ENCODE data around the gene FBXL14.

The FBXL14 gene

DNA sequence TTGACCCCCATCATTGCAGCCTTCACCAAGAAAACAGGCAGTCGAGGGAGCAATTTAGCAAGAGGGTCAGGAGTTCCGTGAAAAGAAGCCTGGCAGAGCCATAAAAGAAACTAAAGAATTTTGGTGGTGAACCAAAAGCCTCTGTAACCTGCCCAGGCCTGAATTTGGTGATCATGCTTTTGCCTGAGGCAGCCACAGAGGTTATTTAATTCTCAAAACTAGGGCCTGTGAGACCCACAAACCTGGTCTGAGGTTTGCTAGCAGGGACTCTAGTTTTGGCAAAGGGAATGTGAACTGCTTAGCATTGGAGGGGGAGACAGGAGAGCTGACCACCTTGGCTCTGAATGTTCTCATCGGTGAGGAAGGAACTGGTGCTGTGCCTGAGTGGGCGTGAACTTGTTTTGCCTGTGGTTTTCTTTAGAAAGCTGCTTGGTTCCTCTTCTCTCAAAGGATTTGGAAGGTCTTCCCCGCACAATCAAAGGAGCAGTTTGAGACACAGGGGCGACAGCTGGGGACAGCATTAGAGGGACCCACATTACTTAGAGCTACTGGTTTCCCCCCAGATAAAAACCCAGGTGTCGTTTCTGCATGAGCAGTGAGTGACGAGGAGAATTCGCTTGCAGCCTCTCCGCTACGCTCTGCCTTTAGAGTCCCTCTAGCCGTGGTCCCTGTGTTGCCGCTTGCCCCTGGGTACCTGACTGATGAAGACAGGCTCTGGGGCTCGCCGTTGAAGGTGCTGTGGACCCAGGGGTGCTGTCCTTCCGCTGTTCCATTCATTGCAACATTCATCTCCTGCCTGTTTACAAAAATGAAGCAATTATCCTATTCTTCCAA is 22.1 kb upstream of the FBXL14 start:
- TF ChIP-seq REST (IDR thresholded peaks at IDR 0.05; ENCODE audit: low read depth) (no peak), TEAD4 (IDR thresholded peaks at IDR 0.05) (no peak), YY1 (IDR thresholded peaks at IDR 0.05; ENCODE audit: low read depth) (no peak), RAD21 (IDR thresholded peaks at IDR 0.05; ENCODE audit: low read depth) (no peak), FOXM1 (IDR thresholded peaks at IDR 0.05; ENCODE audit: borderline replicate concordance, low read depth) (no peak)

- TF ChIP-seq REST (IDR thresholded peaks at IDR 0.05; ENCODE audit: low read depth), result no peak
- TF ChIP-seq TEAD4 (IDR thresholded peaks at IDR 0.05), result no peak
- no peak for TF ChIP-seq YY1 (IDR thresholded peaks at IDR 0.05; ENCODE audit: low read depth)
- no peak for TF ChIP-seq RAD21 (IDR thresholded peaks at IDR 0.05; ENCODE audit: low read depth)
- TF ChIP-seq CEBPB (IDR thresholded peaks at IDR 0.05), result no peak
- TF ChIP-seq, protein P1, sequence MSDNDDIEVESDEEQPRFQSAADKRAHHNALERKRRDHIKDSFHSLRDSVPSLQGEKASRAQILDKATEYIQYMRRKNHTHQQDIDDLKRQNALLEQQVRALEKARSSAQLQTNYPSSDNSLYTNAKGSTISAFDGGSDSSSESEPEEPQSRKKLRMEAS (IDR thresholded peaks at IDR 0.05), result no peak
- TF ChIP-seq EP300 (IDR thresholded peaks at IDR 0.05; ENCODE audit: borderline replicate concordance), result no peak
- TF ChIP-seq, protein P2, sequence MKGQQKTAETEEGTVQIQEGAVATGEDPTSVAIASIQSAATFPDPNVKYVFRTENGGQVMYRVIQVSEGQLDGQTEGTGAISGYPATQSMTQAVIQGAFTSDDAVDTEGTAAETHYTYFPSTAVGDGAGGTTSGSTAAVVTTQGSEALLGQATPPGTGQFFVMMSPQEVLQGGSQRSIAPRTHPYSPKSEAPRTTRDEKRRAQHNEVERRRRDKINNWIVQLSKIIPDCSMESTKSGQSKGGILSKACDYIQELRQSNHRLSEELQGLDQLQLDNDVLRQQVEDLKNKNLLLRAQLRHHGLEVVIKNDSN (IDR thresholded peaks at IDR 0.05), result no peak
- TF ChIP-seq CREB1 (IDR thresholded peaks at IDR 0.05; ENCODE audit: low read depth), result no peak
- TF ChIP-seq FOXM1 (IDR thresholded peaks at IDR 0.05; ENCODE audit: borderline replicate concordance, low read depth), result no peak
- TF ChIP-seq ZBTB7A (IDR thresholded peaks at IDR 0.05; ENCODE audit: low read depth), result no peak
Measured at GRCh38 chr12:1614360-1614759, 20.0 kb upstream of the FBXL14 start.

DNA sequence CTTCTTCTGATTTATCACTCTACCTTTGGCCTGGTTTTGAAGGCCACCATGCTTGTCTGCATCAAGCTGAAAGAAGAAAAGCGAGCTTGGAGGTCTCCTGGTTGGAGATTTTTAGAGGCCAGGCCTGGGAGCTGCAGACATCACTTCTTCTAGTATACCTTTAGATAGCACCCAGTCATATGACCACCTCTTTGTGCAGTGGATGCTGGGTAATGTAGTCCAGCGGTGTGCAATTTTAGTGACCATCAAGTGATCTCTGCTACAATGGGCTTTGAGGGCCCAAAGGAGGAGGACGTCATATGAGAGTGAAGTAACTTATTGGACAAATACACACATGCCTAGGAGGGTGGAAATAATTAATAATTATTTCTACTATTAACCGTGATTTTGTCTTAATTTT is 19.5 kb upstream of the FBXL14 start:
- TF ChIP-seq, protein P2 (IDR thresholded peaks at IDR 0.05), result peak; percentile 96
- 0 out of 2 replicates have a peak, but pooled peaks have one; percentile 26 for TF ChIP-seq YY1 (IDR thresholded peaks at IDR 0.05; ENCODE audit: low read depth)
- TF ChIP-seq, protein P1 (IDR thresholded peaks at IDR 0.05), result no peak

DNA sequence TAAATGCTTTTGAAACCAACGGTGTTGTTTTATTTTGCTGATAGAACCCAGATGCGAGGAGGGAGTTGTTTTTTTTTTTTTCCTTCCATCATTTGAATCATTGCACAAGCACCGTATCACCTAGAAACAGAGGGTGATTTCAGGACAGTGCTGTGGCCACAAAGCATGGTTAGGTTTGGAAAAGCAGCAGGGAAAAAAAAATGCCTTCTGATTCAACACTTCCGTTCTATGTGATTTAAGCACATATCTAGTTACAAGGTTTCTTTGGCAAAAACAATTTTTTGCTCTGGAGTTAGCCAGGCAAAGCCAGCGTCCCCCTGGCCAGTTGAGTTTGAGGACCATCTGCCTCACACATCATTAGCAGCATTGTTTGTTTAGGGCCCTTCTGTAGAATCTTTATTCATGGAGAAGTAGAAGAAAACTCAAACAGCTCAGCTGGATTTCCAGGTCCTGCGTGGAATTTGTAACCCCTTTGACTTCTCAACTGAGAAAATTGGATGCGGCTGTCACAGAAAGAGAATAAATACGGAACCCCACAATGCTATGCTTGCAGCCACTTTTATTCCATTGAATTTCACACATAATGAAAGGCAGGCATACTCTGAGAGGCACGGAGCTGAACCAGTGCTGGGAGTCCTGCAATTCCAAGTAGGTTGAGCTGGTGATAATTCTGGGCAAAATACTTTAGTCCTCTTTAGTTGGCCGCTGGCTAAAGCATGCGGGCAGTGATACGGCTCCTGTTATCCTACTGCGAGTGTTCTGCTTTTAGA is 17.6 kb upstream of the FBXL14 start:
- TF ChIP-seq, protein P2 (IDR thresholded peaks at IDR 0.05), result no peak
- no peak for TF ChIP-seq CEBPB (IDR thresholded peaks at IDR 0.05)
- TF ChIP-seq EGR1 (IDR thresholded peaks at IDR 0.05), result no peak
- no peak for TF ChIP-seq YY1 (IDR thresholded peaks at IDR 0.05; ENCODE audit: low read depth)
- no peak for TF ChIP-seq FOXM1 (IDR thresholded peaks at IDR 0.05; ENCODE audit: borderline replicate concordance, low read depth)
- no peak for TF ChIP-seq RAD21 (IDR thresholded peaks at IDR 0.05; ENCODE audit: low read depth)

- TF ChIP-seq CREB1 (IDR thresholded peaks at IDR 0.05; ENCODE audit: low read depth) (no peak), NFIC (IDR thresholded peaks at IDR 0.05) (no peak), RAD21 (IDR thresholded peaks at IDR 0.05; ENCODE audit: low read depth) (no peak), YY1 (IDR thresholded peaks at IDR 0.05; ENCODE audit: low read depth) (no peak), TEAD4 (IDR thresholded peaks at IDR 0.05) (no peak), REST (IDR thresholded peaks at IDR 0.05; ENCODE audit: low read depth) (no peak), TCF12 (IDR thresholded peaks at IDR 0.05; ENCODE audit: low read depth) (no peak), CEBPB (IDR thresholded peaks at IDR 0.05) (no peak), FOXM1 (IDR thresholded peaks at IDR 0.05; ENCODE audit: borderline replicate concordance, low read depth) (no peak), TAF1 (IDR thresholded peaks at IDR 0.05; ENCODE audit: low read depth) (no peak), EGR1 (IDR thresholded peaks at IDR 0.05) (no peak), ZBTB7A (IDR thresholded peaks at IDR 0.05; ENCODE audit: low read depth) (no peak), EP300 (IDR thresholded peaks at IDR 0.05; ENCODE audit: borderline replicate concordance) (no peak)
- TF ChIP-seq, protein P1 (IDR thresholded peaks at IDR 0.05), result no peak
- TF ChIP-seq, protein P2 (IDR thresholded peaks at IDR 0.05), result no peak
Measured at GRCh38 chr12:1610072-1610643, 15.8 kb upstream of the FBXL14 start.
